Transverse colon (tissue), 3 donors: ENCODE results near the gene SWAP70.
"Not testable (repeated sequence)": the region's sequence is repeated elsewhere in the genome, so short reads cannot be mapped to it uniquely, and the experiment has no call there.

ENCODE experiments used
- CTCF ChIP-seq, 5 experiments: fragments of 200-600 bp in 3 of 5; fragments of 450-650 bp in 2 of 5; sonication (generic) in 3 of 5; IDR thresholded peaks; 1 replicate in 2 of 5; 2 replicates in 3 of 5; pipeline ENCODE4 v1.5.1; 2016 to 2017; ENCODE audit warnings: antibody characterized with exemption in 5 of 5, inconsistent platforms in 3 of 5, mild to moderate bottlenecking in 2 of 5, moderate library complexity in 1 of 5
- POLR2A ChIP-seq: fragments of 450-650 bp; IDR thresholded peaks from one replicate; pipeline ENCODE4 v1.6.1; 2016; ENCODE audit warnings: antibody characterized with exemption, mild to moderate bottlenecking, moderate library complexity

GRCh38 chr11:9622353-9622752 lies 41.5 kb upstream of the SWAP70 start:
- TF ChIP-seq CTCF (IDR thresholded peaks at IDR 0.05); POLR2A: not testable (repeated sequence)
